ENCODE results near the gene OLFM1. TPM values are rescaled to one million over a fixed set of nuclear protein-coding genes. Genes with fewer than 3 reads are reported as not detected.
A peak's percentile ranks its signal among the peaks of the same experiment; 100 is the strongest.

The OLFM1 gene
- total RNA-seq, 1 experiment from 2014 or later = 0.39 TPM

GRCh38 chr9:135098400-135099105 is 11.1 kb downstream of the OLFM1 start:
- ChIA-PET CTCF (no interaction called here), POLR2A (no interaction called here)

GRCh38 chr9:135099574-135099973 is 12.1 kb downstream of the OLFM1 start:
- ATAC-seq (no peak), DNase-seq (ENCODE audit: low read depth, low spot score) (no peak)
- no peaks in the 10 kb centered on the region for H3K9me3 ChIP-seq (ENCODE audit: control insufficient read depth, insufficient read depth, low read depth, low read length)
- no peaks in the 10 kb centered on the region for H3K4me1 ChIP-seq (ENCODE audit: control insufficient read depth, insufficient read depth, low read length)
- no peak overlapping the region for H3K27ac ChIP-seq (ENCODE audit: low read length)
- intact Hi-C loops (cut with micrococcal nuclease; ENCODE audit: unreplicated experiment) (no loop called here), in situ Hi-C loops (cut with HindIII; ENCODE audit: low pct_unique_long_range_greater_than_20kb, low sequenced_read_pairs) (no loop called here)
- POLR2A ChIA-PET = no interaction called here
- no TSS peak for BruUV-seq (replicated peaks)
- CTCF ChIA-PET = no interaction called here
- H3K36me3 ChIP-seq (ENCODE audit: control insufficient read depth, insufficient read depth, low read length) = no peaks in the 10 kb centered on the region
- H3K27me3 ChIP-seq (ENCODE audit: control insufficient read depth, insufficient read depth, low read length) = peaks cover 6% of the 10 kb centered on the region
- TF ChIP-seq REST (IDR thresholded peaks at IDR 0.05; ENCODE audit: insufficient read depth in 1 of 2, low read depth in 2 of 2, low read length in 1 of 2) = no peak
- TF ChIP-seq TCF7L2 (IDR thresholded peaks at IDR 0.05; ENCODE audit: low read depth, low read length) = no peak
- TF ChIP-seq POLR2AphosphoS5 (IDR thresholded peaks at IDR 0.05; ENCODE audit: low read depth, low read length) = no peak
- no peak for TF ChIP-seq CTCF (IDR thresholded peaks at IDR 0.05)
- no peak for TF ChIP-seq SIN3A (IDR thresholded peaks at IDR 0.05; ENCODE audit: borderline replicate concordance, insufficient read depth, low read depth, low read length)
- no peak overlapping the region for H3K4me3 ChIP-seq (ENCODE audit: low read depth in 2 of 2, low read length in 2 of 2)

More at GRCh38 chr9:135098400-135099105, 11.1 kb downstream of the OLFM1 start:
- intact Hi-C loops (cut with micrococcal nuclease; ENCODE audit: unreplicated experiment) (no loop called here), in situ Hi-C loops (cut with HindIII; ENCODE audit: low pct_unique_long_range_greater_than_20kb, low sequenced_read_pairs) (no loop called here)
- Histone ChIP-seq H3K27ac (ENCODE audit: low read length) (no peak overlapping the region), H3K36me3 (ENCODE audit: control insufficient read depth, insufficient read depth, low read length) (no peaks in the 10 kb centered on the region), H3K4me3 (ENCODE audit: low read depth in 2 of 2, low read length in 2 of 2) (no peak overlapping the region), H3K9me3 (ENCODE audit: control insufficient read depth, insufficient read depth, low read depth, low read length) (no peaks in the 10 kb centered on the region), H3K4me1 (ENCODE audit: control insufficient read depth, insufficient read depth, low read length) (no peaks in the 10 kb centered on the region), H3K27me3 (ENCODE audit: control insufficient read depth, insufficient read depth, low read length) (peaks cover 6% of the 10 kb centered on the region)
- no peak for TF ChIP-seq TCF7L2 (IDR thresholded peaks at IDR 0.05; ENCODE audit: low read depth, low read length)
- no peak for TF ChIP-seq CTCF (IDR thresholded peaks at IDR 0.05)
- peak; percentile 86 to 93 for TF ChIP-seq REST (IDR thresholded peaks at IDR 0.05; ENCODE audit: insufficient read depth in 1 of 2, low read depth in 2 of 2, low read length in 1 of 2)
- no peak for TF ChIP-seq SIN3A (IDR thresholded peaks at IDR 0.05; ENCODE audit: borderline replicate concordance, insufficient read depth, low read depth, low read length)
- no peak for TF ChIP-seq POLR2AphosphoS5 (IDR thresholded peaks at IDR 0.05; ENCODE audit: low read depth, low read length)
- no peak for ATAC-seq
- BruUV-seq (replicated peaks) = no TSS peak
- DNase-seq (ENCODE audit: low read depth, low spot score) = no peak

Data from Panc1 (cell line).